ENCODE data around the gene FOXJ3. TPM values are rescaled to one million over a fixed set of nuclear protein-coding genes. Genes with fewer than 3 reads are reported as not detected.
A peak's percentile ranks its signal among the peaks of the same experiment; 100 is the strongest.

Gene FOXJ3
- total and polyA plus RNA-seq, 2 of the 8 experiments (the other 6 are each of a cell fraction or from before 2014, with no cell fraction given) = 48.6 to 51.9 TPM

DNA sequence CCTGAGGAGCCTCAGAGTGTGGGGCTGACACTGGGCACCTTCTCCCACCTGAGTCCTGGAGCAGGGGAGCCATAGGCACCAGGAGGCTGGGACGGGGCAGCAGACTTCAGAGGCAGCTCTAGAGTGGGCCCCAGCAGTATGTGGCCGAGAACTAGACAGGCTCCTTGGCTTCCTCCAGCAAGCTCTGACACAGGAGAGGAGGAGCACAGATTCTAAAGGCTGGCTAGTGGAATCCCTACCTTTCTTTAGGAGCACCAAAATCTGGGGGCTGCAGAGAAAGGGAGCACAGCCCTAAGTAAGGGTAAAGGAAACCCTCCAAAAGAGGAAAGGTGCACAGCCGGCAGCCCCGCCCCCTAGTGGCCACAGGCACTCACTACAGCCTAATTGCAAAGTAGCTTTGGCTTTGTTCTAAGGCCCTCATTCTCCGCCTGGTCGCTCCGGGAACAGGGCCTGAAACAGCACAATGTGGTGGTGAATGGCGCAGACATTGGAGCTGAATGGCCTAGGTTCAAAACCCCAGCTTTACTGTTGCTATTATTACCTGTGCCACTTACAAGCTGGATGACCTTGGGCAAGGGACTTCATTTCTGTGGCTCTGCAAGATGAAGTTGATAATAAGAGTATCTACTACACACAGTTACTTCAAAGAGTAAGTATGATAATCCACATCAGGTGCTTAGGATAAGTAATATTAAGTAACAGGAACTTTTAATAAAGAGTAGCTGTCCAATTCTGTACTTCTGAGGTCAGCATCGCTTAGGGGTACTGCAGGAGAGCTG is 161.7 kb downstream of the FOXJ3 start (continued):
- peak; percentile 63 to 70 for TF ChIP-seq RAD21 (IDR thresholded peaks at IDR 0.05 in 1 of 2, conservative IDR thresholded peaks at IDR 0.05 in 1 of 2; ENCODE audit: low read depth in 2 of 2, low read length in 2 of 2)
- no peak for TF ChIP-seq TCF12 (IDR thresholded peaks at IDR 0.05; ENCODE audit: low read depth, low read length)
- peak; percentile 82 to 97 (median 97) for TF ChIP-seq CTCF (IDR thresholded peaks at IDR 0.05; ENCODE audit: control extremely low read depth in 1 of 3, insufficient read depth in 1 of 3, low read depth in 1 of 3, low read length in 3 of 3)

All from H1 (cell line).